GM18511 (cell line): Measurements from ENCODE around the gene MUC5AC.
"Not testable (repeated sequence)": the region's sequence is repeated elsewhere in the genome, so short reads cannot be mapped to it uniquely, and the experiment has no call there.

ENCODE experiments used
- ATAC-seq: cut with Tn5 transposase; IDR thresholded peaks from one replicate; pipeline ENCODE4 v1.9.1; 2021; ENCODE audit warnings: mild to moderate bottlenecking, moderate library complexity; ENCODE audit not compliant: unreplicated experiment

The MUC5AC gene

GRCh38 chr11:1248951-1249350 lies 91.2 kb downstream of the MUC5AC start:
- not testable (repeated sequence) for ATAC-seq

GRCh38 chr11:1250411-1250810 lies 92.7 kb downstream of the MUC5AC start:
- ATAC-seq: not testable (repeated sequence)
